ENCODE data around the gene DYNLT4. TPM values are rescaled to one million over a fixed set of nuclear protein-coding genes. Genes with fewer than 3 reads are reported as not detected.

Gene DYNLT4
- total and polyA plus RNA-seq, 2 of the 13 experiments (the other 11 are each of a cell fraction or from before 2014, with no cell fraction given) = 0.77 TPM; not detected in 1

DNA sequence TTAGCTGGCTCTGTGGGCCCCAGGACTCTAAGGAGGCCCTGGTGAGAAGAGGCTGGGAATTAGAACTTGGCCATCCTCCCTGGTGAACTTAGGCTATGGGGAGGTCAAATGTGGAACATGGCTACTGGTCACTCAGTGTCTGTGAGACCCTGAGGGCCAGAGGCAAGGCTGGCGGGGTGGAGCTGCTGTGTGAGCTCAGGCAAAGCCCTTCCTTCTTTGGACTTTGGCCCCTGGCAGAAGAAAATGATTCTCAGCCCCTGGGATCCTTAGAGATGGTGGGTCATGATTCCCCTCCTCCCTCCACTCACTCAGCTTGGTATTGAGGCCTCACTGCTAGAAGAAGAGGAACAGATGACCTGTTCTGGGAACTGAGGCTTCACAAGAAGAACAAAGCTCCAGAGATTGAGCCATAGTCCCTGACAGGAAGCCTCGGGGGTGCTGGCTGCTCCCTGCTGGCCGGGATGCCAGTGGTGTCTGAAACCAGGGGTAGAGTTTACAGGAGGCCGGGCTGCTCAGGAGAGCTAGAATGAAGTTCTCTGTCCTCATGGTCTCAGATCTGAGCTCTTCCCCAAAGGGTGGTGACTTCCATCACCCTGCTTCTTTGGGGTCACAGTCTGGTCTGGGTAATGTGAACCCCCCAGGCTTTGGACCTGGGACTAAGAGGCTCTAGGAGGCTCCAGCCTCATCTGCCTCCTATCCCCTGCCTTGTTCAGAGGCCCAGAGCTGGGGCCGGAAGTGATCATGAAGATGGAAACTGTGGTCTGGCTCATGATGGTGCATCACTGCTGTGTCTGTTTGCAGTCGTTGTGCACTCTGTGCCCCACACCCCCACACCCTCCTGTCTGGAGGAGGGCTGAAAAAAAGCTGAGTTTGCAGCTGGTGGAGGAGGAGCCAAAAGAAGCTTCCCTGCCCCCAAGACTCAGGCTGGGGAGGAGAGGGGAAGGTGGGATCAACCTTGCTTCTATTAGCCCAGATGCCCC is 2.1 kb upstream of the DYNLT4 start (continued):
- TF ChIP-seq AKNA (CRISPR knock-in tag; IDR thresholded peaks at IDR 0.05; ENCODE audit: borderline replicate concordance) (no peak), RNF219 (CRISPR knock-in tag; IDR thresholded peaks at IDR 0.05) (no peak), SP140L (CRISPR knock-in tag; IDR thresholded peaks at IDR 0.05; ENCODE audit: borderline replicate concordance) (no peak), SATB2 (CRISPR knock-in tag; IDR thresholded peaks at IDR 0.05) (no peak), SNRNP70 (IDR thresholded peaks at IDR 0.05; ENCODE audit: low read depth, low read length) (no peak), MIER3 (CRISPR knock-in tag; IDR thresholded peaks at IDR 0.05; ENCODE audit: borderline replicate concordance) (no peak), DNMT1 (CRISPR knock-in tag; IDR thresholded peaks at IDR 0.05) (no peak), PRPF4 (IDR thresholded peaks at IDR 0.05; ENCODE audit: low read depth, low read length, poor library complexity, severe bottlenecking) (no peak), HDAC2 (CRISPR knock-in tag; IDR thresholded peaks at IDR 0.05) (no peak; the same call in 1 of the 2 replicates), GATAD2A (CRISPR knock-in tag; IDR thresholded peaks at IDR 0.05) (no peak; the same call in 1 of the 2 replicates), ZBTB34 (CRISPR knock-in tag; IDR thresholded peaks at IDR 0.05) (no peak), ZNF83 (CRISPR knock-in tag; IDR thresholded peaks at IDR 0.05; ENCODE audit: borderline replicate concordance) (no peak), KDM6A (CRISPR knock-in tag; IDR thresholded peaks at IDR 0.05; ENCODE audit: low read depth) (no peak), ZNF446 (CRISPR knock-in tag; IDR thresholded peaks at IDR 0.05) (no peak; the same call in 1 of the 2 replicates), SAP130 (CRISPR knock-in tag; IDR thresholded peaks at IDR 0.05; ENCODE audit: low read depth) (no peak; the same call in 1 of the 2 replicates), ELK4 (CRISPR knock-in tag; IDR thresholded peaks at IDR 0.05; ENCODE audit: borderline replicate concordance) (no peak), POLR2AphosphoS2 (IDR thresholded peaks at IDR 0.05; ENCODE audit: low read depth, low read length) (no peak)
- TF ChIP-seq, protein P1, sequence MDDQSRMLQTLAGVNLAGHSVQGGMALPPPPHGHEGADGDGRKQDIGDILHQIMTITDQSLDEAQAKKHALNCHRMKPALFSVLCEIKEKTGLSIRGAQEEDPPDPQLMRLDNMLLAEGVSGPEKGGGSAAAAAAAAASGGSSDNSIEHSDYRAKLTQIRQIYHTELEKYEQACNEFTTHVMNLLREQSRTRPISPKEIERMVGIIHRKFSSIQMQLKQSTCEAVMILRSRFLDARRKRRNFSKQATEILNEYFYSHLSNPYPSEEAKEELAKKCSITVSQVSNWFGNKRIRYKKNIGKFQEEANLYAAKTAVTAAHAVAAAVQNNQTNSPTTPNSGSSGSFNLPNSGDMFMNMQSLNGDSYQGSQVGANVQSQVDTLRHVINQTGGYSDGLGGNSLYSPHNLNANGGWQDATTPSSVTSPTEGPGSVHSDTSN (CRISPR knock-in tag; IDR thresholded peaks at IDR 0.05; ENCODE audit: borderline replicate concordance) = no peak
